ENCODE measurements around the gene PDZD4. TPM values are rescaled to one million over a fixed set of nuclear protein-coding genes. Genes with fewer than 3 reads are reported as not detected.

PDZD4 gene
- total RNA-seq, 6 donors from 2014 or later = 1.6 to 8.9 (median 6.3) TPM

GRCh38 chrX:153766871-153767673 lies 63.3 kb downstream of the PDZD4 start:
- 88 to 94% methylated on average over 23 to 53 of the region's 56 CpGs for WGBS, 2 donors
- Histone ChIP-seq H3K4me3 (no peak overlapping the region), H3K36me3 (no peaks in the 10 kb centered on the region), H3K9me3 (no peaks in the 10 kb centered on the region), H3K27me3 (no peaks in the 10 kb centered on the region), H3K4me1 (peaks cover 0 to 13% (median 6%) of the 10 kb centered on the region in 4 donors), H3K27ac (no peak overlapping the region)
- TF ChIP-seq CTCF (IDR thresholded peaks at IDR 0.05) (no peak), POLR2A (IDR thresholded peaks at IDR 0.05) (no peak), EP300 (IDR thresholded peaks at IDR 0.05) (no peak), POLR2AphosphoS5 (IDR thresholded peaks at IDR 0.05) (no peak)
- DNase-seq (peak in 1 of 2 donors; percentile 75), ATAC-seq (ENCODE audit: low FRiP score in 2 of 2) (no peak)

GRCh38 chrX:153766098-153766817 lies 64.1 kb downstream of the PDZD4 start:
- TF ChIP-seq CTCF (IDR thresholded peaks at IDR 0.05) (no peak), POLR2A (IDR thresholded peaks at IDR 0.05) (no peak), EP300 (IDR thresholded peaks at IDR 0.05) (no peak), POLR2AphosphoS5 (IDR thresholded peaks at IDR 0.05) (no peak)
- WGBS, 2 donors = 38 to 54% methylated on average over 4 to 21 of the region's 21 CpGs
- ATAC-seq (ENCODE audit: low FRiP score in 2 of 2) (peak in 1 of 2 donors; percentile 54), DNase-seq (peak in 1 of 2 donors; percentile 41)
- H3K4me1 ChIP-seq = peaks cover 0 to 13% (median 6%) of the 10 kb centered on the region in 4 donors
- peak overlapping the region in 1 of 4 donors; percentile 5 for H3K4me3 ChIP-seq
- no peaks in the 10 kb centered on the region for H3K27me3 ChIP-seq
- no peaks in the 10 kb centered on the region for H3K9me3 ChIP-seq
- H3K27ac ChIP-seq = peak overlapping the region; percentile 46 to 74 (median 57)
- H3K36me3 ChIP-seq = no peaks in the 10 kb centered on the region

- Histone ChIP-seq H3K27me3 (no peaks in the 10 kb centered on the region), H3K27ac (peak overlapping the region; percentile 48 to 74 (median 59)), H3K9me3 (no peaks in the 10 kb centered on the region), H3K4me1 (peaks cover 0 to 13% (median 6%) of the 10 kb centered on the region in 4 donors), H3K36me3 (no peaks in the 10 kb centered on the region), H3K4me3 (peak overlapping the region in 1 of 4 donors; percentile 38)
- TF ChIP-seq CTCF (IDR thresholded peaks at IDR 0.05) (no peak), POLR2AphosphoS5 (IDR thresholded peaks at IDR 0.05) (peak in 1 of 2 donors; percentile 41), POLR2A (IDR thresholded peaks at IDR 0.05) (no peak), EP300 (IDR thresholded peaks at IDR 0.05) (no peak)
- peak in 1 of 2 donors; percentile 46 for DNase-seq
- peak; percentile 6 to 10 for ATAC-seq (ENCODE audit: low FRiP score in 2 of 2)
- WGBS, 2 donors = 20 to 65% methylated on average over 1 to 27 of the region's 27 CpGs
Measured at GRCh38 chrX:153765138-153766079, 64.9 kb downstream of the PDZD4 start.

- peak in 1 of 2 donors; percentile 24 for DNase-seq
- no peak for ATAC-seq (ENCODE audit: low FRiP score in 2 of 2)
- no peaks in the 10 kb centered on the region for H3K36me3 ChIP-seq
- TF ChIP-seq EP300 (IDR thresholded peaks at IDR 0.05) (no peak), POLR2AphosphoS5 (IDR thresholded peaks at IDR 0.05) (no peak), CTCF (IDR thresholded peaks at IDR 0.05) (no peak), POLR2A (IDR thresholded peaks at IDR 0.05) (no peak)
- H3K9me3 ChIP-seq = no peaks in the 10 kb centered on the region
- WGBS, 2 donors = 89% methylated on average over 4 of the region's 7 CpGs; no CpG with 5 or more reads in 1 of the 2 donors
- H3K4me1 ChIP-seq = peaks cover 0 to 13% (median 6%) of the 10 kb centered on the region in 4 donors
- peak overlapping the region; percentile 35 to 72 (median 59) for H3K27ac ChIP-seq
- H3K27me3 ChIP-seq = no peaks in the 10 kb centered on the region
- H3K4me3 ChIP-seq = peak overlapping the region in 1 of 4 donors; percentile 38
Measured at GRCh38 chrX:153764786-153765137, 65.6 kb downstream of the PDZD4 start.
